GM23248 (cell line): ENCODE measurements around the gene SLC34A3.

Experiments
- EZH2 ChIP-seq: fragments of 200-600 bp; sonication (generic); IDR thresholded peaks from 2 replicates; pipeline ENCODE4 v1.6.1; 2018; ENCODE audit warnings: antibody characterized with exemption, mild to moderate bottlenecking; ENCODE audit not compliant: insufficient read depth, poor library complexity, severe bottlenecking
- EZH2phosphoT487 ChIP-seq: fragments of 200-600 bp; sonication (generic); IDR thresholded peaks from 2 replicates; pipeline ENCODE4 v1.6.1; 2018; ENCODE audit warnings: antibody characterized with exemption, moderate library complexity, mild to moderate bottlenecking, low read depth; ENCODE audit not compliant: insufficient read depth

GRCh38 chr9:137214620-137215019, 16.1 kb upstream of the SLC34A3 start:
- no peak for TF ChIP-seq EZH2
- TF ChIP-seq EZH2phosphoT487 = no peak
